GM23338 (cell line): Measurements from ENCODE around the gene PMM1. TPM values are rescaled to one million over a fixed set of nuclear protein-coding genes. Genes with fewer than 3 reads are reported as not detected.
"Not testable (repeated sequence)": the region's sequence is repeated elsewhere in the genome, so short reads cannot be mapped to it uniquely, and the experiment has no call there.

Source experiments
- ATAC-seq: fragments of 200-7000 bp; cut with Tn5 transposase; 3 replicates; pipeline ENCODE4 v1.9.1; 2020
- DNase-seq: peaks from one replicate; pipeline ENCODE4 v3.0.0-alpha.2; 2015; ENCODE audit warnings: low spot score
- H2AFZ ChIP-seq: fragments of 200-600 bp; sonication (generic); 2 replicates; pipeline ENCODE4 v1.8.0; 2016; ENCODE audit warnings: antibody characterized with exemption, mild to moderate bottlenecking, moderate library complexity
- H3F3A ChIP-seq: fragments of 200-600 bp; sonication (generic); replicated peaks from 2 replicates; pipeline ENCODE4 v1.8.0; 2017; ENCODE audit warnings: antibody characterized with exemption, mixed run types, low read depth
- H3K27ac ChIP-seq: fragments of 200-600 bp; sonication (generic); 2 replicates; pipeline ENCODE4 v1.6.1; 2016; ENCODE audit warnings: low read depth
- H3K27me3 ChIP-seq: fragments of 200-600 bp; sonication (generic); 2 replicates; pipeline ENCODE4 v1.8.0; 2016; ENCODE audit warnings: mild to moderate bottlenecking, mixed run types, moderate library complexity; ENCODE audit not compliant: insufficient read depth
- H3K36me3 ChIP-seq: fragments of 200-600 bp; sonication (generic); 2 replicates; pipeline ENCODE4 v1.8.0; 2016; ENCODE audit warnings: mild to moderate bottlenecking; ENCODE audit not compliant: insufficient read depth
- H3K4me1 ChIP-seq: fragments of 200-600 bp; sonication (generic); 2 replicates; pipeline ENCODE4 v1.8.0; 2016; ENCODE audit warnings: mild to moderate bottlenecking, moderate library complexity; ENCODE audit not compliant: insufficient read depth
- H3K4me2 ChIP-seq: fragments of 200-600 bp; sonication (generic); 2 replicates; pipeline ENCODE4 v1.7.1; 2017; ENCODE audit warnings: mixed run types
- H3K4me3 ChIP-seq: fragments of 200-600 bp; sonication (generic); 2 replicates; pipeline ENCODE4 v1.6.1; 2016; ENCODE audit warnings: mixed run types
- H3K79me2 ChIP-seq: fragments of 200-600 bp; sonication (generic); replicated peaks from 2 replicates; pipeline ENCODE4 v1.8.0; 2017; ENCODE audit warnings: mild to moderate bottlenecking; ENCODE audit not compliant: insufficient read depth
- H3K9me2 ChIP-seq: fragments of 200-600 bp; sonication (generic); 2 replicates; pipeline ENCODE4 v1.8.0; 2017; ENCODE audit not compliant: insufficient read depth
- H4K20me1 ChIP-seq: fragments of 200-600 bp; sonication (generic); replicated peaks from 2 replicates; pipeline ENCODE4 v1.8.0; 2017; ENCODE audit warnings: mild to moderate bottlenecking; ENCODE audit not compliant: insufficient read depth
- H3K27ac Mint-ChIP-seq: 2 replicates; pipeline ENCODE4 v1.8.0; 2020; ENCODE audit warnings: inconsistent platforms, mild to moderate bottlenecking, moderate library complexity, mixed read lengths
- H3K27me3 Mint-ChIP-seq: 3 replicates; pipeline ENCODE4 v1.8.0; 2022; ENCODE audit warnings: low read depth, mild to moderate bottlenecking, moderate library complexity, mixed read lengths, inconsistent platforms; ENCODE audit not compliant: insufficient read depth, poor library complexity
- H3K36me3 Mint-ChIP-seq: 3 replicates; pipeline ENCODE4 v1.8.0; 2021; ENCODE audit warnings: low read depth, mild to moderate bottlenecking, inconsistent platforms, moderate library complexity, mixed read lengths
- H3K4me1 Mint-ChIP-seq: 3 replicates; pipeline ENCODE4 v1.8.0; 2020; ENCODE audit warnings: mild to moderate bottlenecking, inconsistent platforms, mixed read lengths
- H3K4me3 Mint-ChIP-seq: 3 replicates; pipeline ENCODE4 v1.8.0; 2021; ENCODE audit warnings: moderate library complexity, mild to moderate bottlenecking, inconsistent platforms, mixed read lengths
- H3K9me3 Mint-ChIP-seq: 3 replicates; pipeline ENCODE4 v1.8.0; 2020; ENCODE audit warnings: moderate library complexity, mild to moderate bottlenecking, inconsistent platforms, mixed read lengths
- EZH2 ChIP-seq: fragments of 200-600 bp; sonication (generic); IDR thresholded peaks from one replicate; pipeline ENCODE4 v1.8.0; 2017; ENCODE audit warnings: antibody characterized with exemption, mild to moderate bottlenecking, low read depth; ENCODE audit not compliant: unreplicated experiment
- NANOG ChIP-seq: IDR thresholded peaks from 2 replicates; pipeline ENCODE4 v1.6.1; 2016; ENCODE audit warnings: antibody characterized with exemption, borderline replicate concordance
- REST ChIP-seq: IDR thresholded peaks from one replicate; pipeline ENCODE4 v1.6.1; 2018; ENCODE audit warnings: antibody characterized with exemption; ENCODE audit not compliant: unreplicated experiment
- STAT1 ChIP-seq: IDR thresholded peaks from one replicate; pipeline ENCODE4 v1.6.1; 2016; ENCODE audit warnings: antibody characterized with exemption; ENCODE audit not compliant: unreplicated experiment
- ZNF331 ChIP-seq: fragments of 250-450 bp; sonication (Bioruptor Pico); IDR thresholded peaks from 2 replicates; pipeline ENCODE4 v1.5.0; 2020; ENCODE audit warnings: low read depth, mild to moderate bottlenecking, moderate library complexity
- polyA plus RNA-seq: library from polyadenylated mRNA; unstranded; fragments of >200 nt; fragmentation: Nextera tagmentation; extraction: Ambion mirVana; gene quantifications from 2 replicates; pipeline ENCODE4 v1.2.1, GENCODE V29; 2016
- total RNA-seq: library from RNA; depleted of rRNA; stranded (reverse); fragments of >200 nt; shearing (Covaris generic); gene quantifications from 2 replicates; pipeline ENCODE4 v1.2.3, GENCODE V29; 2014
- TF ChIP-seq, protein P1 (sequence below): fragments of 250-450 bp; sonication (Bioruptor Pico); IDR thresholded peaks from 2 replicates; pipeline ENCODE4 v1.5.0; 2020; ENCODE audit warnings: mild to moderate bottlenecking, moderate library complexity
- TF ChIP-seq, protein P2 (sequence below): IDR thresholded peaks from 2 replicates; pipeline ENCODE4 v1.6.1; 2016; ENCODE audit warnings: antibody characterized with exemption

The PMM1 gene
- total and polyA plus RNA-seq, 2 experiments from 2014 or later = 8.7 to 9.9 TPM

DNA sequence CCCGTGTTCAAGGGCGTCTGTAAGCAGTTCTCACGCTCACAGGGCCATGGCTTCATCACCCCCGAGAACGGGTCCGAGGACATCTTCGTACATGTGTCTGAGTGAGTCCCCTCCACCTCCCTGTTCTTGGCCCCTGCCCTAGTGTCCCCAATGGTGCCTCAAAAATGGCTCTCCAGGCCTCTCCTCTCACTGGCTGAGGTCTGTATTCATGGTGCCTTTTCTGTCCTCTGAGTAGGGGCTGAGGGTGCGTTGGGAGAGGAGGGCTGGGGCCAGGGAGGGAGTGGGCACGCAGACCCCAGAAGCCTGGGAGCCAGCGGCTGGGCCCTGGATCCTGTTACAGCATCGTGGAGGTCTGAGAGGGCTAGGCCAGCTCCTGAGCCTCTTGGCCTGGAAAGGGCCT lies 16.0 kb downstream of the PMM1 start (continued):
- TF ChIP-seq, protein P1, sequence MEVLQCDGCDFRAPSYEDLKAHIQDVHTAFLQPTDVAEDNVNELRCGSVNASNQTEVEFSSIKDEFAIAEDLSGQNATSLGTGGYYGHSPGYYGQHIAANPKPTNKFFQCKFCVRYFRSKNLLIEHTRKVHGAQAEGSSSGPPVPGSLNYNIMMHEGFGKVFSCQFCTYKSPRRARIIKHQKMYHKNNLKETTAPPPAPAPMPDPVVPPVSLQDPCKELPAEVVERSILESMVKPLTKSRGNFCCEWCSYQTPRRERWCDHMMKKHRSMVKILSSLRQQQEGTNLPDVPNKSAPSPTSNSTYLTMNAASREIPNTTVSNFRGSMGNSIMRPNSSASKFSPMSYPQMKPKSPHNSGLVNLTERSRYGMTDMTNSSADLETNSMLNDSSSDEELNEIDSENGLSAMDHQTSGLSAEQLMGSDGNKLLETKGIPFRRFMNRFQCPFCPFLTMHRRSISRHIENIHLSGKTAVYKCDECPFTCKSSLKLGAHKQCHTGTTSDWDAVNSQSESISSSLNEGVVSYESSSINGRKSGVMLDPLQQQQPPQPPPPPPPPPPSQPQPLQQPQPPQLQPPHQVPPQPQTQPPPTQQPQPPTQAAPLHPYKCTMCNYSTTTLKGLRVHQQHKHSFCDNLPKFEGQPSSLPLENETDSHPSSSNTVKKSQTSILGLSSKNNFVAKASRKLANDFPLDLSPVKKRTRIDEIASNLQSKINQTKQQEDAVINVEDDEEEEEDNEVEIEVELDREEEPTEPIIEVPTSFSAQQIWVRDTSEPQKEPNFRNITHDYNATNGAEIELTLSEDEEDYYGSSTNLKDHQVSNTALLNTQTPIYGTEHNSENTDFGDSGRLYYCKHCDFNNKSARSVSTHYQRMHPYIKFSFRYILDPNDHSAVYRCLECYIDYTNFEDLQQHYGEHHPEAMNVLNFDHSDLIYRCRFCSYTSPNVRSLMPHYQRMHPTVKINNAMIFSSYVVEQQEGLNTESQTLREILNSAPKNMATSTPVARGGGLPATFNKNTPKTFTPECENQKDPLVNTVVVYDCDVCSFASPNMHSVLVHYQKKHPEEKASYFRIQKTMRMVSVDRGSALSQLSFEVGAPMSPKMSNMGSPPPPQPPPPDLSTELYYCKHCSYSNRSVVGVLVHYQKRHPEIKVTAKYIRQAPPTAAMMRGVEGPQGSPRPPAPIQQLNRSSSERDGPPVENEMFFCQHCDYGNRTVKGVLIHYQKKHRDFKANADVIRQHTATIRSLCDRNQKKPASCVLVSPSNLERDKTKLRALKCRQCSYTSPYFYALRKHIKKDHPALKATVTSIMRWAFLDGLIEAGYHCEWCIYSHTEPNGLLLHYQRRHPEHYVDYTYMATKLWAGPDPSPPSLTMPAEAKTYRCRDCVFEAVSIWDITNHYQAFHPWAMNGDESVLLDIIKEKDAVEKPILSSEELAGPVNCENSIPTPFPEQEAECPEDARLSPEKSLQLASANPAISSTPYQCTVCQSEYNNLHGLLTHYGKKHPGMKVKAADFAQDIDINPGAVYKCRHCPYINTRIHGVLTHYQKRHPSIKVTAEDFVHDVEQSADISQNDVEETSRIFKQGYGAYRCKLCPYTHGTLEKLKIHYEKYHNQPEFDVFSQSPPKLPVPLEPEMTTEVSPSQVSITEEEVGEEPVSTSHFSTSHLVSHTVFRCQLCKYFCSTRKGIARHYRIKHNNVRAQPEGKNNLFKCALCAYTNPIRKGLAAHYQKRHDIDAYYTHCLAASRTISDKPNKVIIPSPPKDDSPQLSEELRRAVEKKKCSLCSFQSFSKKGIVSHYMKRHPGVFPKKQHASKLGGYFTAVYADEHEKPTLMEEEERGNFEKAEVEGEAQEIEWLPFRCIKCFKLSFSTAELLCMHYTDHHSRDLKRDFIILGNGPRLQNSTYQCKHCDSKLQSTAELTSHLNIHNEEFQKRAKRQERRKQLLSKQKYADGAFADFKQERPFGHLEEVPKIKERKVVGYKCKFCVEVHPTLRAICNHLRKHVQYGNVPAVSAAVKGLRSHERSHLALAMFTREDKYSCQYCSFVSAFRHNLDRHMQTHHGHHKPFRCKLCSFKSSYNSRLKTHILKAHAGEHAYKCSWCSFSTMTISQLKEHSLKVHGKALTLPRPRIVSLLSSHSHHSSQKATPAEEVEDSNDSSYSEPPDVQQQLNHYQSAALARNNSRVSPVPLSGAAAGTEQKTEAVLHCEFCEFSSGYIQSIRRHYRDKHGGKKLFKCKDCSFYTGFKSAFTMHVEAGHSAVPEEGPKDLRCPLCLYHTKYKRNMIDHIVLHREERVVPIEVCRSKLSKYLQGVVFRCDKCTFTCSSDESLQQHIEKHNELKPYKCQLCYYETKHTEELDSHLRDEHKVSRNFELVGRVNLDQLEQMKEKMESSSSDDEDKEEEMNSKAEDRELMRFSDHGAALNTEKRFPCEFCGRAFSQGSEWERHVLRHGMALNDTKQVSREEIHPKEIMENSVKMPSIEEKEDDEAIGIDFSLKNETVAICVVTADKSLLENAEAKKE (CRISPR knock-in tag) = no peak
- TF ChIP-seq NANOG = no peak
- TF ChIP-seq EZH2 = no peak

DNA sequence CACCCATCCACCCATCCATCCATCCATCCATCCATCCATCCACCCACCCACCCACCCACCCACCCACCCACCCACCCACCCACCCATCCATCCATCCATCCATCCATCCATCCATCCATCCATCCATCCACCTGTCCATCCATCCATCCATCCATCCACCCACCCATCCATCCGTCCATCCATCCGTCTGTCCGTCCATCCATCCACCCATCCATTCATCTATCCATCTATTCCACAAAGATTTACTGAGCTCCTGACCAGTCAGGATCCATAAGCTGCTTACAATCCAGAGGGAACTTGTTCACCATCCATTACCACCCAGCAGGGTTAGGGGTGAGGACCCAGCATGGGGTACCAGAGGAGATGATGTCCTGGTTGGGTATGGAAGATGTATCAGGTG lies 17.3 kb downstream of the PMM1 start:
- not testable (repeated sequence) for H3K4me1 ChIP-seq, H3K4me2 ChIP-seq, H3F3A ChIP-seq, H3K4me3 ChIP-seq, H3K36me3 Mint-ChIP-seq, H3K9me2 ChIP-seq, ATAC-seq, H3K9me3 Mint-ChIP-seq, H3K36me3 ChIP-seq, H3K4me1 Mint-ChIP-seq, H3K27ac Mint-ChIP-seq, H3K27me3 ChIP-seq, DNase-seq, H3K4me3 Mint-ChIP-seq, H3K27ac ChIP-seq, H3K79me2 ChIP-seq, H4K20me1 ChIP-seq, H2AFZ ChIP-seq
- H3K27me3 Mint-ChIP-seq = peaks cover 11% of the 10 kb centered on the region

DNA sequence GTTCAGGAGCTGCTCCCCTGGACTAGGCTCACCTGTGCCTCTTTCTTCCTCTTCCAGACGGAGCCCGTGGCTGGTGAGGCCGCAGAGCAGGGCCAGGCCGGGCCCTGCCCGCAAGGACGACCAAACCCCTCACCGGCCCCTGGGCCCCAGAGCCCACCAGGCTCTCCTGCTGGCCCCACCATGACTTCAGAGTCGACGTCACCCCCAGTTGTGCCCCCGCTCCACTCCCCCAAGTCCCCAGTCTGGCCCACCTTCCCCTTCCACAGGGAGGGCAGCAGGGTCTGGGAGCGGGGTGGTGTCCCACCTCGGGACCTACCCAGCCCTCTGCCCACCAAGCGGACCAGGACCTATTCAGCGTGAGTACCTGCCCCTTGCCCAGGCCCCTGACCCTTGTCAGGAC lies 17.9 kb downstream of the PMM1 start:
- Histone ChIP-seq H3K4me2 (no peak overlapping the region), H3K27me3 (no peaks in the 10 kb centered on the region), H3K79me2 (no peaks in the 10 kb centered on the region), H3K4me3 (no peak overlapping the region), H3K36me3 (no peaks in the 10 kb centered on the region), H3K4me1 (no peaks in the 10 kb centered on the region), H4K20me1 (no peaks in the 10 kb centered on the region), H3F3A (no peaks in the 10 kb centered on the region), H3K9me2 (no peaks in the 10 kb centered on the region), H2AFZ (no peak overlapping the region), H3K27ac (no peak overlapping the region)
- H3K36me3 Mint-ChIP-seq = peaks cover 2% of the 10 kb centered on the region; the same call in 1 of the 3 replicates
- H3K9me3 Mint-ChIP-seq = no peaks in the 10 kb centered on the region; the same call in 2 of the 3 replicates
- no peaks in the 10 kb centered on the region; the same call in 2 of the 3 replicates for H3K4me1 Mint-ChIP-seq
- no peak for ATAC-seq
- peaks cover 11% of the 10 kb centered on the region for H3K27me3 Mint-ChIP-seq
- DNase-seq = no peak
- no peak overlapping the region for H3K27ac Mint-ChIP-seq
- H3K4me3 Mint-ChIP-seq = no peak overlapping the region
- TF ChIP-seq STAT1 (no peak), ZNF331 (CRISPR knock-in tag) (no peak), REST (no peak), EZH2 (no peak)
- TF ChIP-seq, protein P2, sequence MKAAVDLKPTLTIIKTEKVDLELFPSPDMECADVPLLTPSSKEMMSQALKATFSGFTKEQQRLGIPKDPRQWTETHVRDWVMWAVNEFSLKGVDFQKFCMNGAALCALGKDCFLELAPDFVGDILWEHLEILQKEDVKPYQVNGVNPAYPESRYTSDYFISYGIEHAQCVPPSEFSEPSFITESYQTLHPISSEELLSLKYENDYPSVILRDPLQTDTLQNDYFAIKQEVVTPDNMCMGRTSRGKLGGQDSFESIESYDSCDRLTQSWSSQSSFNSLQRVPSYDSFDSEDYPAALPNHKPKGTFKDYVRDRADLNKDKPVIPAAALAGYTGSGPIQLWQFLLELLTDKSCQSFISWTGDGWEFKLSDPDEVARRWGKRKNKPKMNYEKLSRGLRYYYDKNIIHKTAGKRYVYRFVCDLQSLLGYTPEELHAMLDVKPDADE = no peak
